T-helper 2 cell treated with Interferon-gamma antibody and Interleukin-4, amounts not matched to agents 5 μg/mL and 100 μg/mL, for 36 hours (primary cell): ENCODE results near the gene COL17A1.

ENCODE experiments used
- DNase-seq: peaks from one replicate; pipeline ENCODE4 v3.0.0; 2021; ENCODE audit warnings: low spot score
- H3K27ac Mint-ChIP-seq: one replicate; pipeline ENCODE4 v1.8.0; 2021; ENCODE audit warnings: mild to moderate bottlenecking, mixed read lengths
- H3K27me3 Mint-ChIP-seq: one replicate; pipeline ENCODE4 v1.8.0; 2021; ENCODE audit warnings: low read depth, mixed read lengths
- H3K36me3 Mint-ChIP-seq: one replicate; pipeline ENCODE4 v1.8.0; 2021; ENCODE audit warnings: low read depth, mixed read lengths
- H3K4me1 Mint-ChIP-seq: one replicate; pipeline ENCODE4 v1.8.0; 2021; ENCODE audit warnings: low read depth, mixed read lengths
- H3K4me3 Mint-ChIP-seq: one replicate; pipeline ENCODE4 v1.8.0; 2022; ENCODE audit warnings: mild to moderate bottlenecking, moderate library complexity, mixed read lengths
- H3K9me3 Mint-ChIP-seq: one replicate; pipeline ENCODE4 v1.8.0; 2021; ENCODE audit warnings: mixed read lengths

COL17A1 gene

GRCh38 chr10:104109908-104110662 is 24.4 kb upstream of the COL17A1 start:
- Mint-ChIP-seq H3K4me1 (peaks cover 11% of the 10 kb centered on the region), H3K27ac (no peak overlapping the region), H3K36me3 (no peaks in the 10 kb centered on the region), H3K4me3 (no peak overlapping the region), H3K9me3 (no peaks in the 10 kb centered on the region), H3K27me3 (peaks cover 15% of the 10 kb centered on the region)
- DNase-seq: no peak

GRCh38 chr10:104104926-104105325 is 19.2 kb upstream of the COL17A1 start:
- peaks cover 4% of the 10 kb centered on the region for H3K4me1 Mint-ChIP-seq
- no peaks in the 10 kb centered on the region for H3K9me3 Mint-ChIP-seq
- H3K36me3 Mint-ChIP-seq: no peaks in the 10 kb centered on the region
- H3K27ac Mint-ChIP-seq: no peak overlapping the region
- H3K4me3 Mint-ChIP-seq: no peak overlapping the region
- no peak for DNase-seq
- H3K27me3 Mint-ChIP-seq: peaks cover 13% of the 10 kb centered on the region

- Mint-ChIP-seq H3K36me3 (no peaks in the 10 kb centered on the region), H3K27me3 (peaks cover 13% of the 10 kb centered on the region), H3K27ac (no peak overlapping the region), H3K4me1 (peaks cover 1% of the 10 kb centered on the region), H3K4me3 (no peak overlapping the region), H3K9me3 (no peaks in the 10 kb centered on the region)
- no peak for DNase-seq
Observed at GRCh38 chr10:104104418-104104817, 18.7 kb upstream of the COL17A1 start.

GRCh38 chr10:104103956-104104355 is 18.3 kb upstream of the COL17A1 start:
- Mint-ChIP-seq H3K4me1 (peaks cover 1% of the 10 kb centered on the region), H3K4me3 (no peak overlapping the region), H3K36me3 (no peaks in the 10 kb centered on the region), H3K27ac (no peak overlapping the region), H3K9me3 (no peaks in the 10 kb centered on the region), H3K27me3 (peaks cover 16% of the 10 kb centered on the region)
- no peak for DNase-seq

GRCh38 chr10:104101902-104102301 is 16.2 kb upstream of the COL17A1 start:
- no peak for DNase-seq
- Mint-ChIP-seq H3K27ac (no peak overlapping the region), H3K4me1 (peaks cover 1% of the 10 kb centered on the region), H3K36me3 (no peaks in the 10 kb centered on the region), H3K27me3 (peaks cover 21% of the 10 kb centered on the region), H3K4me3 (no peak overlapping the region), H3K9me3 (no peaks in the 10 kb centered on the region)

- Mint-ChIP-seq H3K27ac (no peak overlapping the region), H3K9me3 (no peaks in the 10 kb centered on the region), H3K36me3 (no peaks in the 10 kb centered on the region), H3K4me3 (no peak overlapping the region), H3K27me3 (peaks cover 21% of the 10 kb centered on the region), H3K4me1 (no peaks in the 10 kb centered on the region)
- no peak for DNase-seq
Observed at GRCh38 chr10:104100795-104101194, 15.1 kb upstream of the COL17A1 start.

GRCh38 chr10:104099941-104100340 is 14.3 kb upstream of the COL17A1 start:
- no peaks in the 10 kb centered on the region for H3K4me1 Mint-ChIP-seq
- H3K27ac Mint-ChIP-seq: no peak overlapping the region
- H3K36me3 Mint-ChIP-seq: no peaks in the 10 kb centered on the region
- H3K27me3 Mint-ChIP-seq: peaks cover 21% of the 10 kb centered on the region
- no peaks in the 10 kb centered on the region for H3K9me3 Mint-ChIP-seq
- H3K4me3 Mint-ChIP-seq: no peak overlapping the region
- no peak for DNase-seq

GRCh38 chr10:104099269-104099668 is 13.6 kb upstream of the COL17A1 start:
- Mint-ChIP-seq H3K4me1 (no peaks in the 10 kb centered on the region), H3K9me3 (no peaks in the 10 kb centered on the region), H3K36me3 (no peaks in the 10 kb centered on the region), H3K4me3 (no peak overlapping the region), H3K27me3 (peaks cover 21% of the 10 kb centered on the region), H3K27ac (no peak overlapping the region)
- DNase-seq: no peak

GRCh38 chr10:104098358-104098925 is 12.8 kb upstream of the COL17A1 start:
- H3K27ac Mint-ChIP-seq: no peak overlapping the region
- no peak overlapping the region for H3K4me3 Mint-ChIP-seq
- H3K9me3 Mint-ChIP-seq: no peaks in the 10 kb centered on the region
- no peak for DNase-seq
- H3K36me3 Mint-ChIP-seq: no peaks in the 10 kb centered on the region
- H3K4me1 Mint-ChIP-seq: no peaks in the 10 kb centered on the region
- H3K27me3 Mint-ChIP-seq: peaks cover 20% of the 10 kb centered on the region

GRCh38 chr10:104096692-104097091 is 11.0 kb upstream of the COL17A1 start:
- no peak overlapping the region for H3K27ac Mint-ChIP-seq
- no peak for DNase-seq
- H3K36me3 Mint-ChIP-seq: no peaks in the 10 kb centered on the region
- no peaks in the 10 kb centered on the region for H3K9me3 Mint-ChIP-seq
- no peaks in the 10 kb centered on the region for H3K4me1 Mint-ChIP-seq
- peaks cover 10% of the 10 kb centered on the region for H3K27me3 Mint-ChIP-seq
- no peak overlapping the region for H3K4me3 Mint-ChIP-seq

GRCh38 chr10:104092749-104093148 is 7.1 kb upstream of the COL17A1 start:
- DNase-seq: no peak
- H3K27ac Mint-ChIP-seq: no peak overlapping the region
- no peaks in the 10 kb centered on the region for H3K9me3 Mint-ChIP-seq
- no peaks in the 10 kb centered on the region for H3K4me1 Mint-ChIP-seq
- H3K27me3 Mint-ChIP-seq: peaks cover 6% of the 10 kb centered on the region
- H3K36me3 Mint-ChIP-seq: no peaks in the 10 kb centered on the region
- no peak overlapping the region for H3K4me3 Mint-ChIP-seq

GRCh38 chr10:104090611-104091010 is 4.9 kb upstream of the COL17A1 start:
- H3K4me3 Mint-ChIP-seq: no peak overlapping the region
- no peaks in the 10 kb centered on the region for H3K36me3 Mint-ChIP-seq
- no peaks in the 10 kb centered on the region for H3K4me1 Mint-ChIP-seq
- H3K9me3 Mint-ChIP-seq: no peaks in the 10 kb centered on the region
- peaks cover 6% of the 10 kb centered on the region for H3K27me3 Mint-ChIP-seq
- H3K27ac Mint-ChIP-seq: no peak overlapping the region
- no peak for DNase-seq

GRCh38 chr10:104089621-104090020 is 3.9 kb upstream of the COL17A1 start:
- no peaks in the 10 kb centered on the region for H3K9me3 Mint-ChIP-seq
- no peaks in the 10 kb centered on the region for H3K4me1 Mint-ChIP-seq
- H3K27ac Mint-ChIP-seq: no peak overlapping the region
- no peaks in the 10 kb centered on the region for H3K36me3 Mint-ChIP-seq
- no peak overlapping the region for H3K4me3 Mint-ChIP-seq
- peaks cover 6% of the 10 kb centered on the region for H3K27me3 Mint-ChIP-seq
- DNase-seq: no peak

GRCh38 chr10:104088239-104088638 is 2.6 kb upstream of the COL17A1 start:
- Mint-ChIP-seq H3K36me3 (no peaks in the 10 kb centered on the region), H3K9me3 (no peaks in the 10 kb centered on the region), H3K27me3 (peaks cover 8% of the 10 kb centered on the region), H3K4me1 (no peaks in the 10 kb centered on the region), H3K4me3 (no peak overlapping the region), H3K27ac (no peak overlapping the region)
- no peak for DNase-seq
